HG02642 (cell line): ENCODE measurements around the gene ZNF600.
"Not testable (repeated sequence)": the region's sequence is repeated elsewhere in the genome, so short reads cannot be mapped to it uniquely, and the experiment has no call there.

Source experiments
- ATAC-seq: cut with Tn5 transposase; IDR thresholded peaks from one replicate; pipeline ENCODE4 v1.9.1; 2021; ENCODE audit warnings: mild to moderate bottlenecking; ENCODE audit not compliant: unreplicated experiment, poor library complexity

ZNF600 gene

DNA sequence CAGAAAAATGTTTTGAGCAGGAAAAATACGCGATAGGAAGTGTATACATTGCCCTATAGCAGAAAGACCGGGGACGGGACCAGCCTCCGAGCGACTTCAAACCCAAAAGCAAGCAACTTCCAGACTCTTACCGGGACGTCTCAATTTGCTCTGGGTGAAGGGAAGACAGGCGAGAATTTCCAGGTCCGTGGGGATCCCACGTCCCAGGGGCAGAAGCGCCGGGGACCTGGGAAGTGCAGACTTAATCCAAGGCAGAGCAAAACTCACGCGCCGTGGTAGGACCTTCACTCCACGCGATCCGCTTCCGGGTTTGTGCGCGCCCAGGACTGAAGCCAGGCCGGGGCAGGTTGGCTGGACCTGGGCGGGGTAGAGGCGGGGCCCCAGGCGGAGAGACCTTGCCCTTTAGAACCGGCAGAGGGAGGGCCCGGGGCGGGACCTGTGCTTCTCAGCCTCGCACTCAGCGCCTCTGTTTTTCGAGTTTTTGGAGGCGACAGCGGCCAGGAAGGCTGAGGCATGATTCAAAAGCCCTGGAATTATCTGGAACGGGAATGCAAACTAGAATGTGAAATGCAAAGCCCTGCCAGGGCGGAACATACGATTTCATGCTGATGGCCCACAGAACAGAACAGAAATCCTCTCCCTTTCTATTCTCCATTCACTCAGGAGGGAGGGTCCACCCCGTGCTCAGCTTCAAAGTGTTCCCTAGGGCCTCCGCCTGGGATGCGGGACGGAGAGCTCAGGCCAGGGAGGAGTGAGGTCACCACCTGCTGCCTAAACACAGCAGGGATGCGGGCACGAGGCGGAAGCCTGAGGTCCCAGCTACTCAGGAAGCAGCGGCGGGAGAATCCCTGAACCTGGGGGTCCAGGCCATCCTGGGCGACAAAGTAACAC lies at the start of gene ZNF600:
Gene ZNF600, minus strand, starts transcription at position 328 of the 891 bp plus-strand sequence. CDS start 7,903 bp downstream, outside the sequence.
- peak; percentile 95 for ATAC-seq

DNA sequence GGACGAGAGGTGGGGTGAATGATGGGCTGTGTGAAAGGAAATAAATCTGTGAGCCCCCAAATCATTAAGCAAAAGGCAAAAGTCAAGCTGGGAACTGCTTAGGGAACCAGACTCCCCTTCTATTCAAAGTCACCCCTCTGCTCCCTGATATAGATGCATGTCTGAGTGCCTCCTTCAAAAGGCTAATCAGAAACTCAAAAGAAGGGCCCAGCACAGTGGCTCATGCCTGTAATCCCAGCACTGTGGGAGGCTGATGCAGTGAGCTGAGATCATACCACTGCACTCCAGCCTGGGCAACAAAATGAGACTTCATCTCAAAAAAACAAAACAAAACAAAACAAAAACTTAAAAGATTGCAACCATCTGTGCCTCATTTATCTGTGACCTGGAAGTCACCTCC lies 47.7 kb upstream of the ZNF600 start:
- not testable (repeated sequence) for ATAC-seq

DNA sequence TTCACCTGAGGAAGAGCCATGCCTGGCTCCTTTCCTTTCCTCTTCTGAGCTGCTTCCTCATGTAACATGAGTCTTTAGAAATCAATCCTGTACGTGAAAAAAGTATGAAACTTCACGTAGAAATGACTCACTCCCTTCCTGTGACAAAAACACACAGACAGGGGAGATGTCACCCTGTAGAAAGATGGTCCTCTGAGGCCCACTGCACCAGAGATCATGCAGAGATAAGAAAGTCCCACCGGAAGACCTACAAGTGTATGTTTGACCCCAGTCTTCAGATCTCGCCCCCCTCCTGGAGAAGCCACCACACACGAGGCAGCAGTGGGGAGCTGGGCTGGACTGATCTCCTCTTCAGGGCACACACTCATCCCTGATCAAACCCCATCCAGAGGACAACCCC lies 47.0 kb upstream of the ZNF600 start:
- ATAC-seq: not testable (repeated sequence)

DNA sequence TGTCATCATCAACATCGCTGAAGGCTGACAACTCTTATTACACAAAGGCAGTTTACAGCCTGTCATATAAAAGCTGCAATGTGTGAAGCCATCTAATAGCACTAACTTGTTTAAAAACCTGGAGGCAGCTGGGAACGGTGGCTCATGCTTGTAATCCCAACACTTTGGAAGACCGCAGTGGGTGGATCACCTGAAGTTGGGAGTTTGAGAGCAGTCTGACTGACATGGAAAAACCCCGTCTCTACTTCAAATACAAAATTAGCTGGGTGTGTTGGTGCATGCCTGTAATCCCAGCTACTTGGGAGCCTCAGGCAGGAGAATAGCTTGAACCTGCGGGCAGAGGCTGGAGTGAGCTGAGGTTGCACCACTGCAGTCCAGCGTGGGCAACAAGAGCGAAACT lies 43.3 kb upstream of the ZNF600 start:
- ATAC-seq: not testable (repeated sequence)

DNA sequence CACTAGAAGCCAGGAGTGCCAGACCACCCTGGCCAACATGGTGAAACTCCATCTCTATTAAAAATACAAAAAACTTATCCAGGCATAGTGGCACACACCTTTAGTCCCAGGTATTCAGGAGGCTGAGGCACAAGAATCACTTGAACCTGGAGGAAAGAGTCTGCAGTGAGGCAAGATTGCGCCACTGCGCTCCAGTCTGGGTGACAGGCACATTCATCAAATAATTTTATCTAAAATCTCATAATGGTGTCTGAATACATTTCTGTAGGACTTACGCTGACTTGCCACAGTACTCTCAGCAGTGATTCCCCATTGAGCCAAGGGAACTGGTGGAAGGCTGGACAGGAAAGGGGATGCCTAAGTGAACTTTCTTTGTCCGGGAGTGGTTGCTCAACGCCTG lies 39.2 kb upstream of the ZNF600 start:
- ATAC-seq: no peak

DNA sequence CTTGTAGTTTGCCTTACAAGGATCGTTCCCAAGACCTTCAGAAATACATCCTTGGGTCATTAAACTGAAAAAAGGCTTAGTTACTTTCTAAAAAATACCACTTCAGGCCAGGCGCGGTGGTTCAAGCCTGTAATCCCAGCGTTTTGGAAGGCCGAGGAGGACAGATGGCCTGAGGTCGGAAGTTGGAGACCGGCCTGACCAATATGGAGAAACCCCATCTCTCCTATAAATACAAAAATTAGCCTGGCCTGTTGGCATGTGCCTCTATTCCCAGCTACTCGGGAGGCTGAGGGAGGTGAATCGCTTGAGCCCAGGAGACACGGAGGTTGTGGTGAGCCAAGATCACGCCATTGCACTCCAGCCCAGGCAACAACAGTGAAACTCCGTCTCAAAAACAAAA lies 37.1 kb upstream of the ZNF600 start:
- no peak for ATAC-seq

DNA sequence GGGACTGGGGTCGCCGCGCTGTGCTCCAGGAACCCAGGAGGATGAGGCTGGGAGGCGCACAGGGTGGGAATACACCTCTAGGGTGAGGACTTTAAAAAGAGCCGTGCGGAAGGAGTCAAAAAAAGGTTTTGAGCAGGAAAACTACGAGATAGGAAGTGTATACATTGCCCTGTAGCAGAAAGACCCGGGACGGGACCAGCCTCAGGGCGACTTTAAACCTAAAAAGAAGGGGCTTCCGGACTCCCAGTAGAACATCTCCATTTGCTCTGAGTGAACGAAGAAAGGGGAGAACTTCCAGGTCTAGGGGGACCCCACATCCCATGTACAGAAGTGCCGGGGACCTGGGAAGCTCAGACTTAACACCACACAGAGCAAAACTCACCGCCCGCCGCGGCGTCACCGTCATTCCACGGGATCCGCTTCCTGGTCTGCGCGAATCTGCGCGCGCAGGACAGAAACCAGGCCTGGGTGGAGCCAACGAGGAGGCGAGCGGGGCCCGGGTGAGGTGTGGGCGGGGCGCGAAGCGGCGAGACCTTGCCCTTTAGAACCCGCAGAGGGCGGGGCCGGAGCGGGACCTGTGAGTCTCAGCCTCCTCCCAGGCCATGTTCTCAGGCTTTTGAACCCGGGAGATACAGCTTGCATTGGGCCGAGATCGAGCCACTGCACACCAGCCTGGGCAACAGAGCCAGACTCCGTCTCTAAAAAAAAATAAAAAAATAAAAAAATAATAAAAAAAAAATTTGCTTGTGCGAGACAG lies 34.8 kb upstream of the ZNF600 start, which contains the start of gene ZNF28:
Gene ZNF28, minus strand, starts transcription at position 430 of the 757 bp plus-strand sequence. CDS start 3,675 bp downstream, outside the sequence.
- peak; percentile 99 for ATAC-seq

DNA sequence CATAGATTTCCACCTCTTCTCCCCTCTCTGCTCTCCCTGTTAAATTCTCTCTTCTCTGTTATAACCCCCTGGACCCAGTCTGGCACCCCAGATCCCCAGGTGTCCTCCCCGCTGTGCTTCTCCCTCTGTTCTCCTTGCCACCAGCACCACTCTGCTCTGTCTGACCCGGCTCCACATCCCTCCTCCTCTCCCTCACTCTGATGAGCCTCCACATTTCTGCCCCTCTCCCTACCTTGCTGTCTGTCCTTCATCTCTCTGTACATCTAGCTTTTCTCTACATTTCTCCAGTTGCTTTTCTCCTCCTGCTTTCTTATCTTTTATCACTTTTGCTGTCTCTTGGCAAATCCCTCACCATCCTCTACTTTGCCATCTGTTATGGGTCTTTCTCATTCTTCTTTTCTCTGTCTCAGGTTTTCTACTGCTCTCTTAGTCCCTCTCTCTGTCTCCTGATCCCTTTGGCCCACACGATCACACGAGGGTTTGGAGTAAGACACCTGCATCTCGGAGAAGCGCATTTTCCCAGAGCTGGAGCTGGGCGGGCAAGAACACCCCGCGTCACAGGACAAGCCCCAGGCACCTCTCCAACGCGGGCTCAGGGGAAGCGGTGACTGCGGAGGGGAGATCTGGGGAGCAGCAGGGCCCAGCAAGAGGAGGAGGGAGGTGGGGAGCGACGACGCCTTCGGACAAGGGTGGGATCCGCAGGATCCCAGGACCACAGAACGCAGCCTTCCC lies 34.0 kb upstream of the ZNF600 start:
- ATAC-seq: peak; percentile 43

DNA sequence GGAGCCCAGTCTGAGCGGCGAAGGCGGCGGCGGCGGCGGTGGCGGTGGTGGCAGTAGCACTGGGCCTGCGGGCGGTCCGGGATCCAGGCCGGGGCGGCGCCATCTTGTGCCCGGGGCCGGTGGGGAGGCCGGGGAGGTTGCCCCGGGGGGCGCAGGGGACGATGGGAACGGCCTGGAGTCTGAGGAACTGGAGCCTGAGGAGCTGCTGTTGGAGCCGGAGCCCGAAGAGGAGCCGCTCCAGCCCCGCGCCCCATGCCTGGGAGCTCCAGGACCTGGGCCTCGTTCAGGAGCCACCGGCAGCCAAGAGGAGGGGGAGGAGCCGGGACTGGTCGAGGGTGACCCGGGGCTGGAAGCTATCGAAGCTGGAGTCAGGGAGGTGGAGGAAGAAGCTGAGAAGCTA lies 23.2 kb upstream of the ZNF600 start:
- ATAC-seq: no peak

DNA sequence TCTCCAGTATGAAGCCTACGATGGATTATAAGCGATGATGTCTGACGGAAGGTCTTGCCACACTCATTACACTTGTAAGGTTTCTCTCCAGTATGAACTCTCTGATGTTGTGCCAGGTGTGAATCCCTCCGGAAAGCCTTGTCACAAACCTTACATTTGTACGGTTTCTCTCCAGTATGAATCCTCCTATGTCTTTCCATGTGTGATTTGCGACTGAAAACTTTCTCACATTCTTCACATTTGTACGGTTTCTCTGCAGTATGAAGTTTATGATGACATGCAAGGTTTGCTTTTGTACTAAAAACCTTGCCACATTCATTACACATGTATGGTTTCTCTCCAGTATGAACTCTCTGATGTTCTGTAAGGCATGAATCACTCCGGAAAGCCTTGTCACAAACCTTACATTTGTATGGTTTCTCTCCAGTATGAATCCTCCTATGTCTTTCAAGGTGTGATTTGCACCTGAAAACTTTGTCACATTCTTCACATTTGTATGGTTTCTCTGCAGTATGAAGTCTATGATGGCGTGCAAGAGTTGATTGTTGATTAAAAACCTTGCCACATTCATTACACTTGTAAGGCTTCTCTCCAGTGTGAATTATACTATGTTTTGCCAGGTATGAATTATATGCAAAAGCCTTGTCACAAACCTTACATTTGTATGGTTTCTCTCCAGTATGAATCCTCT lies 13.5 kb upstream of the ZNF600 start:
- ATAC-seq: not testable (repeated sequence)

DNA sequence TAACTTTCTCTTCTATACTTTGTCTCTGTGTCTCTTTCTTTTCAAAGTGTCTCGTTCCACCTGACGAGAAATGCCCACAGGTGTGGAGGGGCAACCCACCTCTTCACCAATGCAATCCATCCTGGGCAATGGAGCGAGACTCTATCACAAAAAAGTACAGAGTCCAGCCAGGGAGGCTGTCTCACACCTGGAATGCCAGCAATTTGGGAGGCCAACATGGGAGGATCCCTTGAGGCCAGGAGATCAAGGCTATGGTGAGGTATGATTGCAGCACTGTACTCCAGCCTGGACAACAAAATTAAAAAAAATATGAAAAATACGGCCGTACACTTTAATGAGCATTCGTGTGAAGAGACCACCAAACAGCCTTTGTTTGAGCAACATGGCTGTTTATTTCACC lies 2.8 kb upstream of the ZNF600 start:
- ATAC-seq: no peak

DNA sequence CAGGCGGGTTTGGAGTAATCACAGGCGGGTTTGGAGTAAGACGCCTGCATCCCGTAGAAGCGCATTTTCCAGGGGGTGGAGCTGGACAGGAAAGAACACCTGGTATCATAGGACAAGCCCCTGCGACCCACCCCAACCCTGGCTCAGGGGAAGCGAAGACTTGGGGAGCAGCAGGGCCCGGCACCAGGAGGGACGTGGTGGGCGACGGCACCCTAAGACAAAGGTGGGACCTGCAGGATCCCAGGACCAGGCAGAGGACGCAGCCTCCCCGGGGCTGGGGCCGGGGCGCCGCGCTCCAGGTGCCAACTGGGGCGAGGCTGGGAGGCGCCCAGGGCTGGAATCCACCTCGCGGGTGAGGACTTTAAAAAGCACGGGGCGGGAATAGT lies 520 bp downstream of the ZNF600 start:
- peak; percentile 44 for ATAC-seq

DNA sequence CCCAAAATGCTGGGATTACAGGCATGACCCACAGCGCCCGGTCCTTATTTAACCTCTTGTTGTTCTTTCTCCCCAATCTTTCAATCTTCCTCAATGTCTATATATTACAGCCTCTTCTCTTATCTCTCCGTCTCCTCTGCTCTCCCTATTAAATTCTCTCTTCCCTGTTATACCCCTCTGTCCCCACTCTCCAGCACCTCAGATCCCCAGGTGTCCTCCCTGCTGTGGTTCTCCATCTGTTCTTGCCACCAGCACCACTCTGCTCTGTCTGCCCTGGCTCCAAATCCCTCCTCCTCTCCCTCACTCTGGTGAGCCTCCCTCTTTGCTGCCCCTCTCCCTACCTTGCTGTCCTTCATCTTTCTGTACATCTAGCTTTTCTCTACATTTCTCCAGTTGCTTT lies 1.1 kb downstream of the ZNF600 start:
- ATAC-seq: no peak

DNA sequence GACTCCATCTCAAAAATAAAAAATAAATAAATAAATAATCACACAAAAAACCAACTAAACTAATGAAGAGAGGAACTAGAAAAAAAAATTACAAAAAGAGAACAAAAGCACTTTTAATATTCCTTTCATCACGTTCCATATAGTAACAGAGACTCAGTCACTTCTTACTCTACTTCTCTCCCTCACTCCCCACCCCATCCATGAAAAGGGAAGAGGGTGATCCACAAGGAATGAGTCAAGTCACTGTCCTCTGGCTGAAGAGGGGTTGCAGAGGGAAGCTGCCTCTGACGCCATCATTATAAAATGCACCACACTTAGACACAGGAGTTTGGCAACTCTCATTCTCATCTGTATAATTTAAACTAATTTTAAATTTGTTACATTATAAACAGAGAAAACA lies 3.7 kb downstream of the ZNF600 start:
- ATAC-seq: not testable (repeated sequence)

DNA sequence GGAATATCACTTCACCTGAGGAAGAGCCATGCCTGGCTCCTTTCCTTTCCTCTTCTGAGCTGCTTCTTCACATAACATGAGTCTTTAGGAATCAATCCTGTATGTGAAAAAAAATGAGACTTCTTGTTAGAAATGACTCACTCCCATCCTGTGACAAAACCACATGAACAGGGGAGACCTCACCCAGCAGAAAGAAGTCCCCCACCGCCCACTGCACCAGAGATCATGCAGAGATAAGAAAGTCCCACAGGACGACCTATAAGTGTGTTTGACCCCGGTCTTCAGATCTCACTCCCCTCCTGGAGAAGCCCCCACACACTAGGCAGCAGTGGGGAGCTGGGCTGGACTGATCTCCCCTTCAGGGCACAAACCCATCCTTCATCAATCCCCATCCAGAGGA lies 7.8 kb downstream of the ZNF600 start:
- no peak for ATAC-seq

DNA sequence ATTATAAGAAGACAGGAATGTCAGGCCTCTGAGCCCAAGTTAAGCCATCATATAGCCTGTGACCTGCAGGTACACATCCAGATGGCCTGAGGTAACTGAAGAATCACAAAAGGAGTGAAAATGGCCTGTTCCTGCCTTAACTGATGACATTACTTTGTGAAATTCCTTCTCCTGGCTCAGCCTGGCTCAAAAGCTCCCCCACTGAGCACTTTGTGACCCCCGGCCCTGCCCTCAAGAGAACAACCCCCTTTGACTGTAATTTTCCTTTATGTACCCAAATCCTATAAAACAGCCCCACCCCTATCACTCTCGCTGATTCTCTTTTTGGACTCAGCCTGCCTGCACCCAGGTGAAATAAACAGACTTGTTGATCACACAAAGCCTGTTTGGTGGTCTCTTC lies 30.1 kb downstream of the ZNF600 start:
- ATAC-seq: not testable (repeated sequence)

DNA sequence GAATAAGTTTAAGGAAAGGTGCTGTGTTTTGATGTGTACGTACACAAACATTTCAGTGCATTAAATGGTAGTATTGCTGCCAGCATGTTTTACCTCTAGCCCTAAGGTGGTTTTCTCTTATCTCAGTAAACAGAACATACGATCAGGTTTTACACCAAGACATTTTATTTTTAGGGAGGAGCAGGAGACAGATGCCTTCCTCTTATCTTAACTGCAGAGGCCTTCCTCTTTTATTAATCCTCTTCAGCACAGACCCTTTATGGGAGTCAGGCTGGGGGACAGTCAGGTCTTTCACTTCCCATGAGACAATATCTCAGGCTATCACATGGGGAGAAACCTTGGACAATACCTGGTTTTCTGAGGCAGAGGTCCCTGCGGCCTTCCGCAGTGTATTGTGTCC lies 36.8 kb downstream of the ZNF600 start:
- ATAC-seq: no peak

DNA sequence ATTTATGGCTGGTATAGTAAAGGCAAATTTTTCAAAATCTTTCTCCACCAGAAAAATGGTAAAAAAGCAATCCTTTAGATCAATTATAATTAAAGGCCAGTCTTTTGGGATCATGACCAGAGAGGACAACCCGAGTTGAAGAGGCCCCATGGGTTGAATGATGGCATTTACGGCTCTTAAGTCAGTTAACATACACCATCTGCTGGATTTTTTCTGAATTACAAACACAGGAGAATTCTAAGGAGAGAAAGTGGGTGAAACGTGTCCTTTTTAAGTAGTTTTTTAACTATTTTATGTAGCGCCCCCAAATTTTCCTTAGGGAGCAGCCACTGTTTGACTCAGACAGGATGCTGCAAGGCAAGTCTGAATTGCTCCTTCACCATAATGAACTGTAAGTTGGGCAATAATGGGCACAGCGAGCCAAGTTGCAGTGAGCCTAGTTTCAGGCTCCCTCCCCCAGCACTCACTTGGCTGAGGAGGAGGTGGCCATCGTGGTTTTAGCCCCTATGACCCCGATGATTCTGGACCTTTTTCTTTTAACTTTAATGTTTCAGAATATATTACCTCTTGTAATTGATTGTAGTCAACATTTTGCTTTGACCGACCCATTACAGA lies 38.1 kb downstream of the ZNF600 start:
- ATAC-seq: no peak

DNA sequence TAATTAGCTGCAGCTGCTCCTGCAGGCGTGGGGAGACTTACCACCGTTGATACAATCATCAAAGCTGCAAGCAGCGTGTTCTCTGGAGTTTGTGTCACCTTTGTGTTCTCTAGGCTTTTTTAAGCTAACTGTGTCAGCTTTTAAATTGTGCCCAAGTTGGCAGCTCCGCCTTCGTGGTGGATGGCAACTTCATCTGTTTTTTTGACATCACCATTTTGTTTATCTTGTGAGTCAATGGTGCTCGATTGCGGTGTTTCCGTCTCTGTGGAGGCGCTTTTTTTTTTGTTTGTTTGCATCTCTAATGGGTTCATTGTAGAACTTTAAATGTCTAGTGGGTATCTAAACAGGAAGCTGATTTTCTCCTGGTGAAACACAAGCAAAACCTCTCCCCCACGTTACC lies 40.7 kb downstream of the ZNF600 start:
- ATAC-seq: not testable (repeated sequence)

DNA sequence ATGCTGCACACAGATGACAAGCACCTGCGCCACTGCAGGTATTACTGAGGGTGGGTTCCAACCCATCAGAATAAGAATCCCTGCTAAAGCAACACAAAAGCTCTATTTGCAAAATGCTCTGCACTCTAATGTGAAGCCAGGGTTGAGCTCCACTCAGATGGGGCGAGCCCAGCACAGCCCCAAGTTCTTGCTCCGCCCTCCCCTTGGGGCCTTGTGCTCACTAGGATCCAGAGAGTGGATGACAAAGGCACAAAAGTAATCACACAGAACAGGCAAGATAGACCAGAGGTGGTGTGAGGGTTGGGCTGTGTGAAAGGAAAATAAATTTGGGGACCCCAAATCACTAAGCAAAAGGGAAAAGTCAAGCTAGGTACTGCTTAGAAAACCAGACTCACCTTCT lies 43.5 kb downstream of the ZNF600 start:
- ATAC-seq: no peak
